ENCODE measurements around the gene CMC2.

The CMC2 gene

GRCh38 chr16:81006813-81007695, at the start of gene CMC2, which contains the start of gene CENPN:
Gene CMC2 (minus strand): TSS chr16:81006885. CDS start chr16:80997394, 9,491 bp downstream.
Gene CENPN (plus strand): TSS chr16:81007214. CDS start chr16:81011940, 4,726 bp downstream.
- in situ Hi-C loops (cut with HindIII; ENCODE audit: low sequenced_read_pairs), result no loop called here

- in situ Hi-C loops (cut with HindIII; ENCODE audit: low sequenced_read_pairs), result no loop called here
Observed at GRCh38 chr16:81053761-81054160, 47.1 kb upstream of the CMC2 start.

GRCh38 chr16:81042821-81043220, 36.1 kb upstream of the CMC2 start:
- in situ Hi-C loops (cut with HindIII; ENCODE audit: low sequenced_read_pairs), result no loop called here

- in situ Hi-C loops (cut with HindIII; ENCODE audit: low sequenced_read_pairs), result no loop called here
Observed at GRCh38 chr16:81041696-81042095, 35.0 kb upstream of the CMC2 start.

GRCh38 chr16:81040842-81041241, 34.2 kb upstream of the CMC2 start:
- in situ Hi-C loops (cut with HindIII; ENCODE audit: low sequenced_read_pairs), result no loop called here

- in situ Hi-C loops (cut with HindIII; ENCODE audit: low sequenced_read_pairs), result no loop called here
Observed at GRCh38 chr16:81040131-81040530, 33.4 kb upstream of the CMC2 start.

GRCh38 chr16:81036751-81037350, 30.2 kb upstream of the CMC2 start:
- in situ Hi-C loops (cut with HindIII; ENCODE audit: low sequenced_read_pairs), result no loop called here

GRCh38 chr16:81035975-81036750, 29.5 kb upstream of the CMC2 start:
- in situ Hi-C loops (cut with HindIII; ENCODE audit: low sequenced_read_pairs), result no loop called here

- in situ Hi-C loops (cut with HindIII; ENCODE audit: low sequenced_read_pairs), result no loop called here
Observed at GRCh38 chr16:81035398-81035974, 28.8 kb upstream of the CMC2 start, which contains the start of gene ATMIN. Gene ATMIN (plus strand): TSS chr16:81035842. CDS start chr16:81035871, 29 bp downstream.

- in situ Hi-C loops (cut with HindIII; ENCODE audit: low sequenced_read_pairs), result no loop called here
Observed at GRCh38 chr16:81029930-81030604, 23.4 kb upstream of the CMC2 start.

GRCh38 chr16:81026429-81026828, 19.7 kb upstream of the CMC2 start:
- in situ Hi-C loops (cut with HindIII; ENCODE audit: low sequenced_read_pairs), result no loop called here

GRCh38 chr16:81018496-81018895, 11.8 kb upstream of the CMC2 start:
- in situ Hi-C loops (cut with HindIII; ENCODE audit: low sequenced_read_pairs), result no loop called here

- in situ Hi-C loops (cut with HindIII; ENCODE audit: low sequenced_read_pairs), result no loop called here
Observed at GRCh38 chr16:81014672-81015071, 8.0 kb upstream of the CMC2 start.

- in situ Hi-C loops (cut with HindIII; ENCODE audit: low sequenced_read_pairs), result no loop called here
Observed at GRCh38 chr16:81012974-81013373, 6.3 kb upstream of the CMC2 start.

- in situ Hi-C loops (cut with HindIII; ENCODE audit: low sequenced_read_pairs), result no loop called here
Observed at GRCh38 chr16:81008505-81008789, 1.8 kb upstream of the CMC2 start.

- in situ Hi-C loops (cut with HindIII; ENCODE audit: low sequenced_read_pairs), result no loop called here
Observed at GRCh38 chr16:81006211-81006812, 373 bp downstream of the CMC2 start.

- in situ Hi-C loops (cut with HindIII; ENCODE audit: low sequenced_read_pairs), result no loop called here
Observed at GRCh38 chr16:81005610-81006161, 999 bp downstream of the CMC2 start.

GRCh38 chr16:81004646-81005353, 1.9 kb downstream of the CMC2 start:
- in situ Hi-C loops (cut with HindIII; ENCODE audit: low sequenced_read_pairs), result no loop called here
